ENCODE measurements around the gene INMT.

GRCh38 chr7:30731581-30731980 is 20.4 kb upstream of the INMT start:
- TF ChIP-seq CTCF (IDR thresholded peaks at IDR 0.05) (no peak), POLR2A (IDR thresholded peaks at IDR 0.05; ENCODE audit: low read depth) (no peak), POLR2AphosphoS5 (IDR thresholded peaks at IDR 0.05) (no peak), EP300 (IDR thresholded peaks at IDR 0.05) (no peak)
